AG09319 (cell line): ENCODE measurements around the gene HEATR5A.
A peak's percentile ranks its signal among the peaks of the same experiment; 100 is the strongest.
"Not testable (repeated sequence)": the region's sequence is repeated elsewhere in the genome, so short reads cannot be mapped to it uniquely, and the experiment has no call there.

Experiments
- DNase-seq: peaks from one replicate; pipeline ENCODE4 v3.0.0-alpha.2; 2010; ENCODE audit warnings: low read depth; ENCODE audit errors: extremely low read depth
- TF ChIP-seq, protein P1 (sequence below): IDR thresholded peaks from 2 replicates; pipeline ENCODE4 v1.5.1; 2011; ENCODE audit warnings: low read depth, mild to moderate bottlenecking, inconsistent platforms, low read length, moderate library complexity

HEATR5A gene

DNA sequence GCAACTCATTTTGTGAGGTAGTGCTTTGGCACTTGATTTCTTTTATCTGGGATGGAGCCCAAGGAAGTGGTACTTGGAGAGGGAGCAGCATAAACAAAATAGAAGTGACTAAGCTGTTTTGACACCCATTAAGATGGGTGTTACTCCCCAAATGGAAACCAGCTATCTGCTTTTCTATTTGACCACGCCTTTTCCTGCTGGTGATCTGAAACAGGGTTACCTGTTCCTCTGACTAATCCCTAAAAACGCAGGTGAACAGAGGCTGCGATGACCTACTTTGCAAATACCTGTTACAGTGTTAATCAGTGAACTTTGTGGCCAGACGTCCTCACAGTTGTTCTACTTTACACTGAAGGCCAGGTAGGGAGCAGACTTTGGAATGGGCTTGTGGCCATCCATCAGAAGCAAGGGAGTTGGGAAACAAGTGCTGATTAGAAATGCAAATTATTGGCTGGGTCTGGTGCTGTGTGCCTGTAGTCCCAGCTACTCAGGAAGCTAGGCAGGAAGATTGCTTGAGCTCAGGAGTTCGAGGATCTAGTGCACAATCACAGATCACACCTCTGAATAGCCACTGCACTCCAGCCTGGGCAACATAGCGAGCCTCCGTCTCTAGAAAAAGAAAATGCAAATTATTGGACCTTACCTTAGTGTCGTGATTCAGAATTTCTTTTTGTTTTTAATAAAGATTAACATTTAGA lies 154.5 kb downstream of the HEATR5A start:
- TF ChIP-seq, protein P1, sequence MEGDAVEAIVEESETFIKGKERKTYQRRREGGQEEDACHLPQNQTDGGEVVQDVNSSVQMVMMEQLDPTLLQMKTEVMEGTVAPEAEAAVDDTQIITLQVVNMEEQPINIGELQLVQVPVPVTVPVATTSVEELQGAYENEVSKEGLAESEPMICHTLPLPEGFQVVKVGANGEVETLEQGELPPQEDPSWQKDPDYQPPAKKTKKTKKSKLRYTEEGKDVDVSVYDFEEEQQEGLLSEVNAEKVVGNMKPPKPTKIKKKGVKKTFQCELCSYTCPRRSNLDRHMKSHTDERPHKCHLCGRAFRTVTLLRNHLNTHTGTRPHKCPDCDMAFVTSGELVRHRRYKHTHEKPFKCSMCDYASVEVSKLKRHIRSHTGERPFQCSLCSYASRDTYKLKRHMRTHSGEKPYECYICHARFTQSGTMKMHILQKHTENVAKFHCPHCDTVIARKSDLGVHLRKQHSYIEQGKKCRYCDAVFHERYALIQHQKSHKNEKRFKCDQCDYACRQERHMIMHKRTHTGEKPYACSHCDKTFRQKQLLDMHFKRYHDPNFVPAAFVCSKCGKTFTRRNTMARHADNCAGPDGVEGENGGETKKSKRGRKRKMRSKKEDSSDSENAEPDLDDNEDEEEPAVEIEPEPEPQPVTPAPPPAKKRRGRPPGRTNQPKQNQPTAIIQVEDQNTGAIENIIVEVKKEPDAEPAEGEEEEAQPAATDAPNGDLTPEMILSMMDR, result no peak
- no peak for DNase-seq

DNA sequence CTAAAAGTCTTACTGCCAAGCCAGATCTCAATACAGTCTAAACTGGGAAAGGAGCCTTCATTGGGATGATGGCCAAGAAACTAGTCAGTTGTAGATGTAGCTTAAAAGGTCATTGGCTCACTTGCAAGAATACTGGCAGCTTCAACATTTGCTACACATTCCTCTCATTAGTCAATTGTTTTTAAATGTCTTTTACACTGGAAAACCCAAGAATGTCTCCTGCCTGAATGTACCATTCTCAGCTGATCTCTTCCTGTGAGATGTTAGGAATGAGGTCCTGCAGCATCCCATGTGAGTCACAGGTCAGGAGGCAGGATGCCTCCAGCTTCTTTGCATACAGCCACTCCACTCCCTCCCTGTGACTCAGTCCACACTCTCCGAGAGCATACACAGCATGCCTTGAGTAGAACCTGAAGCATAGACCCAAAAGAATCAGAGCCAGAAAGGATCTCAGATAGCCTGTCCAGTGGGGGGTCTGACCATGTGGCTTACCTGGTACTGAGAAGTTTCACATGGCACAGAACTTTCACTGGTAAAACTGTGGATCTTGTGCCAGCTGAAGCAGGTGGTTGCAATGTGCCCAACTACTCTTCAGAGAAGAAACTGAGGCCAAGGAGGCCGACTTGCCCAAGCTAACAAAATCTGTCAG lies 156.7 kb downstream of the HEATR5A start:
- DNase-seq, result peak; percentile 96
- TF ChIP-seq, protein P1, result no peak

GRCh38 chr14:31261859-31262731 lies 158.3 kb downstream of the HEATR5A start:
- no peak for DNase-seq
- TF ChIP-seq, protein P1, result no peak

GRCh38 chr14:31261523-31261858 lies 158.9 kb downstream of the HEATR5A start:
- DNase-seq, result no peak
- TF ChIP-seq, protein P1, result no peak

DNA sequence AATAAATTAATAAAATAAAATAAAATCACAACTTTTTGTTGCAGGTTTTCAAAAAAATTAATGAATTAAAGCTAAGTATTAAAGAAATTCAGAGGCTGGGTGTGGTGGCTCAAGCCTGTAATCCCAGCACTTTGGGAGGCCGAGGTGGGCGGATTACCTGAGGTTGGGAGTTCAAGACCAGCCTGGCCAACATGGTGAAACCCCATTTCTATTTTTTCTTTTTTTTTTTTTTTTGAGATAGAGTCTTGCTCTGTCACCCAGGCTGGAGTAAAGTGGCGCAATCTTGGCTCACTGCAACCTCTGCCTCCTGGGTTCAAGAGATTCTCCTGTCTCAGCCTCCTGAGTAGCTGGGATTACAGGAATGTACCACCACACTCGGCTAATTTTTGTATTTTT lies 161.3 kb downstream of the HEATR5A start:
- not testable (repeated sequence) for DNase-seq

GRCh38 chr14:31258427-31259039 lies 161.8 kb downstream of the HEATR5A start:
- TF ChIP-seq, protein P1, result no peak
- no peak for DNase-seq

DNA sequence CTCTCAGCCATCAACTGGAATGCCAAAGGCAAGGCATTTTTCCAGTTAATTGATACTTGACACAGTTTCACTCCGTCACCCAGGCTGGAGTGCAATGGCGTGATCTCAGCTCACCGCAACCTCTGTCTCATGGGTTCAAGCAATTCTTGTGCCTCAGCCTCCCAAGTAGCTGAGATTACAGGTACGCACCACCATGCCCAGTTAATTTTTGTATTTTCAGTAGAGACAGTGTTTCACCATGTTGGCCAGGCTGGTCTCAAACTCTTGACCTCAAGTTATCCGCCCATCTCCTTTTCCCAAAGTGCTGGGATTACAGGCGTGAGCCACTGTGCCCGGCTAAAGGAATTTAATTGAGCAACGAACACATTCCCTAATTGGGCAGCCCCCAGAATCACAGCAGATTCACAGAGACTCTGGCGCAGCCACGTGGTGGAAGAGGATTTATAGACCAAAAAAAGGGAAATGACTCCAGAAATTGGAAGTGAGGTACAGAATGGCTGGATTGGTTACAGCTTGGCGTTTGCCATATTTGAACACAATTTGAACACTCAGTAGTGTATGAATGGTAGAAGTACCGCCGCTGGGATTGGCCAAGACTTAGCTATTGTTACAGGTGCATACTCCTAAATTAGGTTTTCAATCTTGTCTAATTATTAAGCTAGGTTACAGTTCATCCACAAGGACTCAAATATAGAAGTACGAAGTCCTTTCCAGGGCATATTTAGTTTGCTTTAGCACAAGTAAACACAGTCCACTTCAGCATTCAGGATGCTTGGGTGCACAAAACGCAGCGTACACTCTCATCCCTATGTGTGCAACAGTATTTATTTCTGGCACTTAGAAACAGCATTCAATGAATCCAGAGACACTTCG lies 162.6 kb downstream of the HEATR5A start:
- not testable (repeated sequence) for DNase-seq
